Stimulated activated naive B cell treated with anti-CD40 and anti-IgM and Interleukin-4, amounts not matched to agents 10 μg/mL and 1 μg/mL and 100 μg/mL, for 72 hours (primary cell): ENCODE measurements around the gene DCLK3.

Experiments used
- ATAC-seq, 2 donors: fragments of 150-1000 bp; cut with Tn5 transposase; replicated peaks; 2 replicates each; pipeline ENCODE4 v1.10.0; 2021; ENCODE audit warnings: moderate library complexity in 1 of 2
- DNase-seq: peaks from one replicate; pipeline ENCODE4 v3.0.0; 2021
- H3K27ac Mint-ChIP-seq: one replicate; pipeline ENCODE4 v1.8.0; 2022; ENCODE audit warnings: mild to moderate bottlenecking, mixed read lengths
- H3K27me3 Mint-ChIP-seq, 2 donors: one replicate each; pipeline ENCODE4 v1.8.0; 2022; ENCODE audit warnings: mixed read lengths in 2 of 2
- H3K36me3 Mint-ChIP-seq, 2 donors: one replicate each; pipeline ENCODE4 v1.8.0; 2022; ENCODE audit warnings: mixed read lengths in 2 of 2, mild to moderate bottlenecking in 1 of 2
- H3K4me1 Mint-ChIP-seq, 2 donors: one replicate each; pipeline ENCODE4 v1.8.0; 2022; ENCODE audit warnings: mixed read lengths in 2 of 2, mild to moderate bottlenecking in 1 of 2
- H3K4me3 Mint-ChIP-seq, 2 donors: one replicate each; pipeline ENCODE4 v1.8.0; 2022; ENCODE audit warnings: mild to moderate bottlenecking in 2 of 2, mixed read lengths in 2 of 2, moderate library complexity in 1 of 2
- H3K9me3 Mint-ChIP-seq, 2 donors: one replicate each; pipeline ENCODE4 v1.8.0; 2022; ENCODE audit warnings: mixed read lengths in 2 of 2, mild to moderate bottlenecking in 1 of 2

DCLK3 gene

DNA sequence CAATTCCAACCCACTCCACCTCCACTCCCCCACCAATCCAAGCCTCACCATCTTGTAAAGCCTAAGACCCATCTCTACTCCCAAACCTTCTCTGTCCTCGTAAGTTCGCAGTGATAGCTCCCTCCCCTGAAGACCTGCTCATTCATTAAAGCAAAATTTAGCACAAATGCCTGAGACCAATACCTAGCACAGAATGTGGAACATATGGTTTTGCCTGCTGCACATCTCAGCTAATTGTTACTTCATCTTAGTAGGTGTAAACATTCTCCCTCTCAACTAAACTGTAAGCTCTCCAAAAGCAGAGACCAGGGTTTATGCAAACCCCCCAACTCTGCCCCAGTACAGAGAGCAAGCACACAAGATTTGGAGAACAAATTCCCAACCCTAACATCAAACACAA lies 20.5 kb downstream of the DCLK3 start:
- Mint-ChIP-seq H3K36me3 (peaks cover 0 to 2% of the 10 kb centered on the region in 2 donors), H3K27ac (no peak overlapping the region), H3K9me3 (peaks cover 0 to 7% of the 10 kb centered on the region in 2 donors), H3K4me1 (no peaks in the 10 kb centered on the region), H3K27me3 (peaks cover 2 to 6% of the 10 kb centered on the region in 2 donors), H3K4me3 (no peak overlapping the region)
- ATAC-seq (no peak), DNase-seq (no peak)

DNA sequence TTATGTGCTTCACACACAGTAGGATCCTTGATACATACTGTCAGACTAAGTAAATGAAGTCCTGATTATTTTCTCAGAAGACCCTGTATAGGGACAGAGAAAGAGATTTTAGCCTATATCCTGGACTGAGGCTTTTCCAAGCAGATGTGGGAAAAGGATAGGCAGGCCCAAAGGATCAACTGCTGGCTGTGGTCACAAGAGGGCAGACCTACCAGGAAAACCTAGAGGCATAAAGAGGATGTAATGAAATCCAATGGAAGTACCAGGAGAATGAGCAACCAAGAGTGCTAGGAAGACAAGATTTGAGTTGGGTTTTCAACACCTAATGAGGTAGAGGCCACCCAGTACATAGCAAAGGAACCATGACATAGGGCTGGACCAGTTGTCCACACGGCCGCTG lies 23.1 kb downstream of the DCLK3 start:
- Mint-ChIP-seq H3K27ac (no peak overlapping the region), H3K4me3 (no peak overlapping the region), H3K9me3 (no peaks in the 10 kb centered on the region), H3K27me3 (peaks cover 0 to 7% of the 10 kb centered on the region in 2 donors), H3K4me1 (no peaks in the 10 kb centered on the region), H3K36me3 (no peaks in the 10 kb centered on the region)
- DNase-seq (no peak), ATAC-seq (no peak)

DNA sequence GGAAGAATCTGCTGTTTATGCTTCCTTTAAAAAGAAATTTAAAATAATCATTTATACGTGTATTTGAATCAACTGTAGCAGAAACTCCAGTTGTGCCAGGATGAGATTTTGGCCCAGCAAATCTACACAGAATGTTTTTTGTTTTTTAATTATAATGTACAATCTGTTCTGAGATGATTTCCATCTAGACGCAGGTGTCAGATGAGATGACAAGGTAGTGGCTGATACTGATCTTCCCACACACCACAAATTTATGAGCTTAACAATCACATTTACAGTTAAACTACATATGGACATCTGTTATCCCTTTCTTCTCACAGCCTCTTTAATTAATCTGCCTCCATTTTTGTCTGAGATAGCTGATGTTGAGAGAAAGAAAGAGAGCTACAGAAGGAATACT lies 23.6 kb downstream of the DCLK3 start:
- peaks cover 0 to 7% of the 10 kb centered on the region in 2 donors for H3K27me3 Mint-ChIP-seq
- no peaks in the 10 kb centered on the region for H3K36me3 Mint-ChIP-seq
- no peak for DNase-seq
- ATAC-seq, result no peak
- H3K9me3 Mint-ChIP-seq, result no peaks in the 10 kb centered on the region
- H3K4me3 Mint-ChIP-seq, result no peak overlapping the region
- H3K27ac Mint-ChIP-seq, result no peak overlapping the region
- H3K4me1 Mint-ChIP-seq, result no peaks in the 10 kb centered on the region

DNA sequence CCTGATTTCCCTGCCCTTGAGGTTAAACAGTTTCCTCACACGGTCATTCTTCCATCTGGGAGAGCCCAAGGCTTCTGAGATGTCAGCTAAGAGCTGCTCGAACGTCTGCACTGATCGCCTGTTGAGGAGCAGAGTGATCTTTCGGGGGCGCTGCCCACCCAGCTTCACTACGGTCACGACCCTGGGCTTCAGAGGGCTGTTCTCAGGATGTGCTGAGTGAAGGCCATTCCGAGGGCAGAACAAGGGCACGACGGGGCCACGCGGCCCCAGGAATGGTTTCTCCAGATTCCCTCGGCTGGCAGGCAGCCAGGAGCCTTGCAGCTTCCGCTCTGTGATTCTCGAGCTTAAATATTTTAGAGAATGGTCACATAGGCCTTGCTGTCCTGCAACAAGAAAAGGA lies 25.7 kb downstream of the DCLK3 start:
- Mint-ChIP-seq H3K4me1 (no peaks in the 10 kb centered on the region), H3K9me3 (no peaks in the 10 kb centered on the region), H3K4me3 (no peak overlapping the region), H3K36me3 (no peaks in the 10 kb centered on the region), H3K27me3 (peaks cover 0 to 7% of the 10 kb centered on the region in 2 donors), H3K27ac (no peak overlapping the region)
- no peak for ATAC-seq
- DNase-seq, result no peak

DNA sequence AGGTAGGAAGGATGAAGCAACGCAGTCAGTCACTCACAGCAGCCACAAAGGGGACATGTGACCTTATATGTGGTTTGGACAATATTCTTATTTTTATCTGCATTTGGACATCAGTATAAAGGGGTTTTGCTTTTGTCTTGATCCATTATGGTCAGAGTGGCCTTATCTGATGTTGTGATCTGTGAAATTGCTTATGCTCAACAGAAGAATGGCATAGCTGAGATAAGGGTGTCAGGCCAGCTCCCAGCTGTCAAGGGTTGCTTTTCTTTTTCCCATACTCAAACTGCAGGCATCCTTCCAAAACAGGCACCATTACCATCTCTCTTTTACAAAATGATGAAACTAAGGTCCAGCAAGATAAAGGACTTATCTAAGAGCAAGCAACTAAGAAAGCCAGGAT lies 28.1 kb downstream of the DCLK3 start:
- peaks cover 0 to 7% of the 10 kb centered on the region in 2 donors for H3K27me3 Mint-ChIP-seq
- H3K36me3 Mint-ChIP-seq, result no peaks in the 10 kb centered on the region
- ATAC-seq (no peak), DNase-seq (no peak)
- no peak overlapping the region for H3K27ac Mint-ChIP-seq
- H3K9me3 Mint-ChIP-seq, result no peaks in the 10 kb centered on the region
- no peak overlapping the region for H3K4me3 Mint-ChIP-seq
- H3K4me1 Mint-ChIP-seq, result no peaks in the 10 kb centered on the region

DNA sequence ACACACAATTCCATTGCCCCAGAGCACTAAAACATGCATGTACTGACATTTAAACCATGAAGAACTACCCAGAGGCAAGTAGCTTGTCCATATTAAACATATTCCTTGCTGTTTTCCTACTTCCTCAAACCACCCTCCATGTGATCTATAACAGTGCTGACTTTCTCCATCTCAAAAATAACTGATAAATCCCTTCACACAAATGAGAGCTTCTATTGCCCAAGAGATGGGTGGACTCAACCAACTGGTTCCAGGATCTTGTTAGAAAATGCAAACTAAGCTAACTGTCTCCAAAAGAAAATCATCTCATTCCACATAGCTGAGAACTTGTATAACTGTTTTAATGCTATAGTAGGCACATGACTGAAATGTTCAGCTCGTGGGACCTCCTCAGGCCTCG lies 29.6 kb downstream of the DCLK3 start:
- H3K4me3 Mint-ChIP-seq, result no peak overlapping the region
- no peaks in the 10 kb centered on the region for H3K4me1 Mint-ChIP-seq
- peaks cover 0 to 3% of the 10 kb centered on the region in 2 donors for H3K27me3 Mint-ChIP-seq
- no peak for DNase-seq
- ATAC-seq, result no peak
- no peaks in the 10 kb centered on the region for H3K9me3 Mint-ChIP-seq
- H3K36me3 Mint-ChIP-seq, result no peaks in the 10 kb centered on the region
- H3K27ac Mint-ChIP-seq, result no peak overlapping the region

DNA sequence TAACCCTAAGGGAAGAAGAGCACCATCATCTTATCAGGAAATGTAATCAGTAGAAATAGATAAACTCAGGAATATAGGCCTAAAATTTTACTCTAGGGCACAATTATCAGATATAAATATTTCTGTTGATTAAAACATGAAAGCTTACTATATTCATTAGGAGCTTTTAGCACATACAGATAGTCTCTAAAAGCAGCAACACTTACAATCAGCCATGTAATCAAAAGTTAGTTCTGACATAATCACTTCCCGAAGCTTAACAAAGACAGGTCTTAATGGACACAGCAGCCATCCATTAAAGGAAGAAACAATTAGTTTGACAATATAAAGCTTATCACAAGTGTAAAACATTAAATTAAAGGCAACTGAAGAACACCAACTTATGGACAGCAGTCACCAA lies 30.6 kb downstream of the DCLK3 start:
- H3K36me3 Mint-ChIP-seq, result no peaks in the 10 kb centered on the region
- H3K9me3 Mint-ChIP-seq, result no peaks in the 10 kb centered on the region
- no peaks in the 10 kb centered on the region for H3K4me1 Mint-ChIP-seq
- ATAC-seq (no peak), DNase-seq (no peak)
- H3K27ac Mint-ChIP-seq, result no peak overlapping the region
- peaks cover 0 to 7% of the 10 kb centered on the region in 2 donors for H3K27me3 Mint-ChIP-seq
- H3K4me3 Mint-ChIP-seq, result no peak overlapping the region

DNA sequence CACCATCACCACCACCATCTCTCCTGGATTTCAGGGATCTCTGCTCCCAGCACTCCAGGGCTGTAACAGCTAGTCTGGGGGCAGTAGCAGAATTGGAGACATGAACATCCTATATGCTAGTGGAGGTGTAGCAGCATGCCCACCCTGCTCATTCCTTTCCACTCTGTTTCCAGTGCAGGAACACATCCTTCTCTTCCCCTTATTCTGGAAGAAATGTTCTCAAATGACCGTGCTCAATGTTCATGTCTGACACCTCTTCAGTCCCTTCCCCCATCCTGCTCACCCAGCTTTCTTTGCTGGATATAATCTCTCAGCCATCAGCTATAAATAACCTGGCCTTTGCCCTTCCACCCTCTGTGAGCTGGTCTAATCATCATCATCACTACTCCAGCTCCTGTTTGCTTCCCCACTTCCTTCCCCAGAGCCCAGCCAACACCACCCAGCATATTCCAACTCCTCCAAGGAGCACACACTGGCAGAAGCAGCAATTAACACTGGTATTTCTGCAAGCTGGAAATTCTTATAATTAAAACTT lies 31.1 kb downstream of the DCLK3 start:
- ATAC-seq, result no peak
- Mint-ChIP-seq H3K27ac (no peak overlapping the region), H3K4me3 (no peak overlapping the region), H3K27me3 (peaks cover 0 to 7% of the 10 kb centered on the region in 2 donors), H3K9me3 (no peaks in the 10 kb centered on the region), H3K4me1 (no peaks in the 10 kb centered on the region), H3K36me3 (no peaks in the 10 kb centered on the region)
- no peak for DNase-seq

DNA sequence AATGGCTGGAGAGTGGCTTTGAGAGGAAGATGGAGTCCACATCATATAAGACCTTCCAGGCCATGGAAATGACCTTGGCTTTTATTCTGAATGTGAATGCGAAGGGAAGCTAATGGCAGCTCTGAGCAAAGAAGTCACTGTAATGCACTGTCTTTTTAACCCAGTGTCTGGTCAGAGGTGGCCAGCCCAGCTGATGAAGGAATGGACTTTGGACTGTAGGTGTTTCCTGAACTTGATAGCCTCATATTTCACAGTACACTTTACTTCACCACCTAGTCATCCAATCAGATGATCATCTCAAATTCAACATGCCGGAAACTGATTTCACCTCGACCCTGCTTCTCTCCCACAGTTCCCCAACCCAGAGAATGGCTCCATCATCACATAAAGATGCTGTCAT lies 33.4 kb downstream of the DCLK3 start:
- ATAC-seq, result no peak
- Mint-ChIP-seq H3K27ac (no peak overlapping the region), H3K4me3 (no peak overlapping the region), H3K36me3 (no peaks in the 10 kb centered on the region), H3K27me3 (peaks cover 0 to 8% of the 10 kb centered on the region in 2 donors), H3K4me1 (no peaks in the 10 kb centered on the region), H3K9me3 (no peaks in the 10 kb centered on the region)
- DNase-seq, result no peak

DNA sequence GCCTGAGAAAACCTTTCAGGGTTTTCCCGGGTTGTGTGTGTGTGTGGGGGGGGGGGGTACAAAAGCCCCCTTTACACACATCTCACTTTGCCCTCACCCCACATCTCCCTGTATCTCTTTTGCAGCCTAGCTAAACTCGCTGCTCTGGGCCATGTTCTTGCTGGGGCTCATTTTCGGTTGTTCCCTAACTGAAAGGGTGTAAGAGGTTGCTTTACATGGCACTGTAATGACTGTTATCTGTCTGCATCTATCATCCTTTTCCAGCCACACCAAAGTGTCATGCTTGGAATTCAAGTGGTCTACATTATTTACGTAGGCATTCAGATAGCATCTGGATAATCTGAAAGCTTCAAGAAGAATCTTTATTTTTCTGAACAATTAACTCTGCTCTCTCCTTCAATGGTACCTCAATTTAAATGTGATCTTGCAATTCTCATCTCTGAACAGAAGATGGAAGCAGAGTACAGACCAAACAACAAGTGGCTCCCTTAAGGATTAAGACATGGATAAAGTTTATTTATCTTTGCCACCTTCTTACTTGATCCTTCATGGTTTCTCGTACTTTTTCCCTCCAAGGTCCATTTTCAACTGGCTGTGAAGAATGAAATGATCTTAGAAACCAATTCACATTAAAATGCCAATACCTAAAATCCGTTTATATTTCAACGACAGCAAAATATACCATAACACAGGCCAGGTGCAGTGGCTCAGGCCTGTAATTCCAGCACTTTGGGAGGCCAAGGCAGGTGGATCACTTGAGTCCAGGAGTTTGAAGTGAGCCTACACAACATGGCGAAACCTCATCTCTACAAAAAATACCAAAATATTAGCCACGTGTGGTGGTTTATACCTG lies 34.9 kb downstream of the DCLK3 start:
- ATAC-seq, result peak; percentile 31 to 64
- H3K4me3 Mint-ChIP-seq, result no peak overlapping the region
- peaks cover 0 to 8% of the 10 kb centered on the region in 2 donors for H3K27me3 Mint-ChIP-seq
- no peak overlapping the region for H3K27ac Mint-ChIP-seq
- H3K36me3 Mint-ChIP-seq, result no peaks in the 10 kb centered on the region
- H3K9me3 Mint-ChIP-seq, result no peaks in the 10 kb centered on the region
- no peaks in the 10 kb centered on the region for H3K4me1 Mint-ChIP-seq
- DNase-seq, result no peak

DNA sequence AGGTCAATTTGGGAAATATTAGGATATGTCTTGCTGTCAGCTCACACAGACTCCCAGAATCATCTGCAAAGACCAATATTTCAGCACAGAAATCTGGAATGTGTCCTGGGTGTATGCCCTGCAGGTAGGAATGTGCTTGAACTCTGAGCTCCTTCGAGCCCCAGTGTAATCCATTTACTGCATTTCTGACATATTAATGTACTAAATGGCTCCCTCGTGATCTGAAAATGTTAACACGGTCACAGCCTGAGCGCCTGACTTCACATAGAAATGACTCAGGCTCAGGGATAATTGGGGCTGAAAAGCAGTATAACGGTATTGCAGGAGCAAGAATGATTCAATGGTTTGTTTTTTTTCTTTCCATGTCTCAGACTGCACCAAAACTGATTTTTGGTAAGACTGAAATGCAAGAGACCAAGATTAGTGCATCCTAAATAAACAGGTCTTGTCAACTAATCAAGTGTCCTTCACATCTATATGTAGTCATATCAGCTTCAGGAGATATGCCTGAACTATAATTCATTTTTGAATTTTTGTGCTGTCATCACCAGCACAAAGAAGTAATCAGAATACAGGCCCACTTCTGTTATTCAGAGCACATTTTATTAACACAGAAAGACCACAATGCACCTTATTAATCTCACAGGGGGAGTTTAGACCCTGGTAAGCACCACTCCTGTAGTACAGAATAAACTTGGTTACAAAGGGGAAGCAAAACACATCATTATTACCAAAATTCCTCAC lies 49.8 kb downstream of the DCLK3 start:
- no peak overlapping the region for H3K4me3 Mint-ChIP-seq
- no peaks in the 10 kb centered on the region for H3K9me3 Mint-ChIP-seq

DNA sequence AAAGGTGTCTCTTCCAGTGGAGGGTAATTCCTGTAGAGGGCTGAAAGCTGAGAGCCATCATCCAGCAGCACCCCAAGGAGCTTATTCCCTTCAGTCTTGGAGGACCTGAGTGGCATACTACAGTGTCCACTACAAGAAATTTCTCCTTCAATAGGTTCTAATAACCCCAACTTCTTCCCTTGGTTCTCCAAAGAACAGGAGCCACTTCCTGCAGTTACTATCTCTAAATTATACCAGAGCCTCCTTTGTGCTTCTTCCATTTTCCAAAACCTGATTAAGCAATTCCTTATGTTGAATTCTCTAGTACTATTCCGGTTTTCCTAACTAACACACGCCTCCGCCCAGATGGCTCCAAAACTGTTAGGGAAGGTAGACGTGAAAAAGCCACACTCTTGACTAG lies 50.4 kb downstream of the DCLK3 start:
- no peaks in the 10 kb centered on the region for H3K27me3 Mint-ChIP-seq
- no peak for ATAC-seq
- no peaks in the 10 kb centered on the region for H3K4me1 Mint-ChIP-seq
- no peaks in the 10 kb centered on the region for H3K9me3 Mint-ChIP-seq
- no peak overlapping the region for H3K4me3 Mint-ChIP-seq
- H3K27ac Mint-ChIP-seq, result no peak overlapping the region
- no peak for DNase-seq
- H3K36me3 Mint-ChIP-seq, result no peaks in the 10 kb centered on the region

More for the DNA sequence above, 49.8 kb downstream of the DCLK3 start:
- H3K27me3 Mint-ChIP-seq, result peaks cover 2 to 3% of the 10 kb centered on the region in 2 donors
- no peaks in the 10 kb centered on the region for H3K36me3 Mint-ChIP-seq
- no peaks in the 10 kb centered on the region for H3K4me1 Mint-ChIP-seq
- no peak for DNase-seq
- ATAC-seq, result no peak
- no peak overlapping the region for H3K27ac Mint-ChIP-seq

DNA sequence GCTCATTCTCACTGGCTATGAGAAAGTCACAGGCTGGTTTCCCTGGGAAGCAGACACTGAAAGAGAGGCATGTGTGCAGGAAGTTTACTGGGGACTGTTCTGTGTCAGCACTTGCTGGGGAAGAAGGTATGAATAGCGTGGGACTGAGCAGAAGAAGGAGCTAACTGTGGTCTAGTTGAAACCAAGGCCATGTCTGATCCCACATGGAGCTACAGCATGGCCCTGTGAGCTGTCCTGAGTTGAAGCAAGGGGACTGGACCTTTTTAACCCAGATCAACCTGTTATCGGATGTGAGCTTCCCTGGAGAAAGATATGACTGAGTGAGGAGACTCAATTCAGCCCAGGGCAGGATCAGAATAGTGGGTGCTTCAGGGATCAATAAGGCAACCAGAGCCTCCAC lies 53.7 kb downstream of the DCLK3 start:
- Mint-ChIP-seq H3K36me3 (no peaks in the 10 kb centered on the region), H3K4me1 (peaks cover 3 to 12% of the 10 kb centered on the region in 2 donors), H3K9me3 (no peaks in the 10 kb centered on the region), H3K4me3 (no peak overlapping the region), H3K27ac (no peak overlapping the region), H3K27me3 (peaks cover 0 to 5% of the 10 kb centered on the region in 2 donors)
- ATAC-seq (no peak), DNase-seq (no peak)

DNA sequence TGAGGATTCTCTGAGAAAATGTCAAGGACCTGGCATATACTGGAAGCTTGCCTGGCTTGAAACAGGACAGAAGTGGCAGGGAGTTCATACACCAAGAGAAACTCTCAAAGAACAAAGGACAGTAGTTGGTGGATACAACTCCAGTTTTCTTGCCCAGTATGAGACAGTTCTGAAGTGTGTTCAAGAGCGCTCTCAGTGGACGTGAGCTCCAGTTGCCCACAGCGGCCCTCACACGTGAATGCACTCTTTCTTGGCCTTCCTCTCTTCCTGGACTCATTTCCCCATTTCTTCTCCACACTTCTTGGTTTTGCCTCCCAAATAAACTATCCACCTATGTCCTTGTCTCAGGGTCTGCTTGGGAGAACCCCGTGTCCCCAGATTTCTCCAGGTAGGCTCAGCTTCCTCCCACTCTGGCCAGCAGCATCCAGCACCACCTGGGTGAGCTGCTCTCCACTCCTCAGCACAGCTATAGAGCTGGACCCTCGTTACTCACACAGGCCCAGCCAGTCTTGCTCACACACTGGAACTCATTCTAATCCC lies 54.5 kb downstream of the DCLK3 start:
- no peak for DNase-seq
- Mint-ChIP-seq H3K4me1 (peaks cover 3 to 12% of the 10 kb centered on the region in 2 donors), H3K9me3 (no peaks in the 10 kb centered on the region), H3K27me3 (peaks cover 2 to 7% of the 10 kb centered on the region in 2 donors), H3K36me3 (no peaks in the 10 kb centered on the region), H3K4me3 (no peak overlapping the region), H3K27ac (no peak overlapping the region)
- no peak for ATAC-seq
